KMS-11 (cell line): ENCODE data around the gene ATIC.

Experiments
- H2AFZ ChIP-seq: fragments of 200-600 bp; sonication (generic); 2 replicates; pipeline ENCODE4 v1.6.1; 2016; ENCODE audit warnings: antibody characterized with exemption, mixed run types, low read depth
- H3K27ac ChIP-seq: fragments of 200-600 bp; sonication (generic); 2 replicates; pipeline ENCODE4 v1.6.1; 2016; ENCODE audit warnings: mild to moderate bottlenecking, mixed run types
- H3K27me3 ChIP-seq: fragments of 200-600 bp; sonication (generic); 2 replicates; pipeline ENCODE4 v1.6.1; 2017; ENCODE audit warnings: mild to moderate bottlenecking, low read depth, mixed run types, moderate library complexity; ENCODE audit not compliant: insufficient read depth
- H3K36me3 ChIP-seq: fragments of 200-600 bp; sonication (generic); 2 replicates; pipeline ENCODE4 v1.6.1; 2017; ENCODE audit warnings: mild to moderate bottlenecking, mixed run types; ENCODE audit not compliant: insufficient read depth
- H3K4me1 ChIP-seq: fragments of 200-600 bp; sonication (generic); 2 replicates; pipeline ENCODE4 v1.6.1; 2016; ENCODE audit warnings: mild to moderate bottlenecking, low read depth, mixed run types; ENCODE audit not compliant: poor library complexity, severe bottlenecking
- H3K4me2 ChIP-seq: fragments of 200-600 bp; sonication (generic); 2 replicates; pipeline ENCODE4 v1.7.0; 2016; ENCODE audit warnings: mild to moderate bottlenecking, mixed run types
- H3K4me3 ChIP-seq: fragments of 200-600 bp; sonication (generic); IDR thresholded peaks from 2 replicates; pipeline ENCODE4 v1.6.1; 2017; ENCODE audit warnings: low read depth, low read length, mixed read lengths; ENCODE audit not compliant: insufficient read depth
- H3K79me2 ChIP-seq: fragments of 200-600 bp; sonication (generic); 2 replicates; pipeline ENCODE4 v1.6.1; 2016; ENCODE audit warnings: low read depth, mixed run types; ENCODE audit not compliant: insufficient read depth
- H3K9ac ChIP-seq: fragments of 200-600 bp; sonication (generic); 2 replicates; pipeline ENCODE4 v1.6.1; 2016; ENCODE audit warnings: mild to moderate bottlenecking, mixed run types
- H4K20me1 ChIP-seq: fragments of 200-600 bp; sonication (generic); 2 replicates; pipeline ENCODE4 v1.6.1; 2016; ENCODE audit warnings: mild to moderate bottlenecking, mixed run types; ENCODE audit not compliant: insufficient read depth
- TF ChIP-seq, protein P1 (sequence below): fragments of 200-600 bp; sonication (generic); conservative IDR thresholded peaks from 2 replicates; pipeline ENCODE4 v1.6.1; 2017; ENCODE audit warnings: low read depth, mild to moderate bottlenecking, antibody characterized with exemption, low read length, moderate library complexity, mixed read lengths

ATIC gene

GRCh38 chr2:215274829-215275228 is 37.0 kb upstream of the ATIC start:
- Histone ChIP-seq H3K4me3 (no peak overlapping the region), H4K20me1 (no peaks in the 10 kb centered on the region), H3K36me3 (no peaks in the 10 kb centered on the region), H3K4me1 (no peaks in the 10 kb centered on the region), H3K79me2 (no peaks in the 10 kb centered on the region), H3K4me2 (no peak overlapping the region), H3K27ac (no peak overlapping the region), H3K9ac (no peak overlapping the region), H2AFZ (no peak overlapping the region), H3K27me3 (no peaks in the 10 kb centered on the region)
- TF ChIP-seq, protein P1, sequence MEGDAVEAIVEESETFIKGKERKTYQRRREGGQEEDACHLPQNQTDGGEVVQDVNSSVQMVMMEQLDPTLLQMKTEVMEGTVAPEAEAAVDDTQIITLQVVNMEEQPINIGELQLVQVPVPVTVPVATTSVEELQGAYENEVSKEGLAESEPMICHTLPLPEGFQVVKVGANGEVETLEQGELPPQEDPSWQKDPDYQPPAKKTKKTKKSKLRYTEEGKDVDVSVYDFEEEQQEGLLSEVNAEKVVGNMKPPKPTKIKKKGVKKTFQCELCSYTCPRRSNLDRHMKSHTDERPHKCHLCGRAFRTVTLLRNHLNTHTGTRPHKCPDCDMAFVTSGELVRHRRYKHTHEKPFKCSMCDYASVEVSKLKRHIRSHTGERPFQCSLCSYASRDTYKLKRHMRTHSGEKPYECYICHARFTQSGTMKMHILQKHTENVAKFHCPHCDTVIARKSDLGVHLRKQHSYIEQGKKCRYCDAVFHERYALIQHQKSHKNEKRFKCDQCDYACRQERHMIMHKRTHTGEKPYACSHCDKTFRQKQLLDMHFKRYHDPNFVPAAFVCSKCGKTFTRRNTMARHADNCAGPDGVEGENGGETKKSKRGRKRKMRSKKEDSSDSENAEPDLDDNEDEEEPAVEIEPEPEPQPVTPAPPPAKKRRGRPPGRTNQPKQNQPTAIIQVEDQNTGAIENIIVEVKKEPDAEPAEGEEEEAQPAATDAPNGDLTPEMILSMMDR: no peak

DNA sequence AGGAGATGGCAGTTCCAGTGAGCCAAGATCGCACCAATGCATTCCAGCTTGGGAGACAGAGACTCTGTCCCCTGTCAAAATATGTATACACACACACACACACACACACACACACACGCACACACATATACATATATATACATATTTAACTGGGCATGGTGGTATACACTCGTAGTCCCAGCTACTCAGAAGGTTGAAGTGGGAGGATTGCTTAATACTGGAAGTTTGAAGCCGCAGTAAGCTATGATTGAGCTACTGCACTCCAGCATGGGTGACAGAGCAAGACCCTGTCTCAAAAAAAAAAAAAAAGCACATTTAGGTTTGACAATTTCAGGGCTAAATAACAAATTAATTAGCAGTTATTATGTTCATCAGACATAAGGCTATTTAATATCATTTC is 36.0 kb upstream of the ATIC start:
- H4K20me1 ChIP-seq: no peaks in the 10 kb centered on the region
- H3K27me3 ChIP-seq: no peaks in the 10 kb centered on the region
- H3K9ac ChIP-seq: no peak overlapping the region
- no peak overlapping the region for H3K27ac ChIP-seq
- no peak overlapping the region for H2AFZ ChIP-seq
- no peaks in the 10 kb centered on the region for H3K79me2 ChIP-seq
- no peak overlapping the region for H3K4me2 ChIP-seq
- H3K4me3 ChIP-seq: no peak overlapping the region
- TF ChIP-seq, protein P1: no peak
- peaks cover 5% of the 10 kb centered on the region for H3K4me1 ChIP-seq
- no peaks in the 10 kb centered on the region for H3K36me3 ChIP-seq

DNA sequence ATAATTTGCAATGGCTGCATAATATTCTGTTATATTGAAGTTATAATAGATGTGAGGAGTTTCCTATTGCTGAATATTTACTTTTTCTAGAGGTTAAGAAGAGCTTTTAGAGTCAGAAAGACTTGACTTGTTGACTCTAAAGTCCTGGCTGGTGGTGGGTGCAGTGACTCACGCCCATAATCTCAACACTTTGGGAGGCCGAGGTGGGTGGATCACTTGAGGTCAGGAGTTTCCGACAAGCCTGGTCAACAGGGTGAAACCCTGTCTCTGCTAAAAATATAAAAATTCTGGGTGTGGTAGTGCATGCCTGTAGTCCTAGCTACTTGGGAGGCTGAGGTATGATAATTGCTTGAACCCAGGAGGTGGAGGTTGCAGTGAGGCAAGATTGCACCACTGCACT is 33.9 kb upstream of the ATIC start:
- no peaks in the 10 kb centered on the region for H3K27me3 ChIP-seq
- no peak overlapping the region for H2AFZ ChIP-seq
- TF ChIP-seq, protein P1: no peak
- H4K20me1 ChIP-seq: no peaks in the 10 kb centered on the region
- H3K79me2 ChIP-seq: no peaks in the 10 kb centered on the region
- H3K4me2 ChIP-seq: no peak overlapping the region
- no peak overlapping the region for H3K4me3 ChIP-seq
- H3K9ac ChIP-seq: no peak overlapping the region
- peaks cover 5% of the 10 kb centered on the region for H3K4me1 ChIP-seq
- no peak overlapping the region for H3K27ac ChIP-seq
- H3K36me3 ChIP-seq: no peaks in the 10 kb centered on the region

- H3K9ac ChIP-seq: no peak overlapping the region
- no peak overlapping the region for H2AFZ ChIP-seq
- H3K79me2 ChIP-seq: no peaks in the 10 kb centered on the region
- no peak overlapping the region for H3K4me2 ChIP-seq
- no peak overlapping the region for H3K27ac ChIP-seq
- H4K20me1 ChIP-seq: no peaks in the 10 kb centered on the region
- peaks cover 5% of the 10 kb centered on the region for H3K4me1 ChIP-seq
- H3K4me3 ChIP-seq: no peak overlapping the region
- TF ChIP-seq, protein P1: no peak
- no peaks in the 10 kb centered on the region for H3K27me3 ChIP-seq
- H3K36me3 ChIP-seq: no peaks in the 10 kb centered on the region
These were observed 31.5 kb upstream of the ATIC start for GRCh38 chr2:215280326-215280725.

DNA sequence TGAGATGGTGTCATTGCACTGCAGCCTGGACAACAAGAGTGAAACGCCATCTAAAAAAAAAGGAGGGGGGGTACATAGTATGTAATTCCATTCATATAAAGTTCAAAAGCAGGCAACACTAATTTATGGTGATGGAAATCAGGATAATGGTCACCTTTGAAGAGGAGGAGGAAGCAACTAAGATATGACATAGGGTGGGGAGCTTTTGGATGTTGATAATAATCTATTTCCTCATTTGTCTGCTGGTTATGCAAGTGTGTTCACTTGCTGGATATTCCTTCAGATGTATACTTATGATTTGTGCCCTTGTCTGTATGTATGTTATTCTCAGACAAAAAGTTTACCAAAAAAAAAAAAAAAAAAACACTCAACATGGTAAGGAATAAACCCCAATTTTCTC is 28.6 kb upstream of the ATIC start:
- Histone ChIP-seq H3K4me2 (no peak overlapping the region), H3K79me2 (no peaks in the 10 kb centered on the region), H3K9ac (no peak overlapping the region), H4K20me1 (no peaks in the 10 kb centered on the region), H3K27ac (no peak overlapping the region), H3K27me3 (no peaks in the 10 kb centered on the region), H3K36me3 (no peaks in the 10 kb centered on the region), H2AFZ (no peak overlapping the region), H3K4me1 (peaks cover 5% of the 10 kb centered on the region), H3K4me3 (no peak overlapping the region)
- TF ChIP-seq, protein P1: no peak
